Lung (tissue), 12 donors: Measurements from ENCODE around the gene SEPTIN5. TPM values are rescaled to one million over a fixed set of nuclear protein-coding genes. Genes with fewer than 3 reads are reported as not detected.

Experiments
- ATAC-seq: fragments of 200-7000 bp; cut with Tn5 transposase; one replicate; pipeline ENCODE4 v1.9.1; 2020; ENCODE audit warnings: moderate number of reproducible peaks; ENCODE audit not compliant: insufficient read depth, low FRiP score
- DNase-seq, 3 donors: peaks; one replicate each; pipeline ENCODE4 v3.0.0-alpha.2; 2013 to 2017
- H3K27ac ChIP-seq, 2 donors: one replicate each; pipeline ENCODE4 v1.5.1; 2013; ENCODE audit warnings: mild to moderate bottlenecking in 2 of 2, moderate library complexity in 2 of 2, control low read depth in 1 of 2, inconsistent platforms in 1 of 2, low read depth in 1 of 2, low read length in 1 of 2
- H3K27me3 ChIP-seq, 3 donors: one replicate each; pipeline ENCODE4 v1.5.1; 2013; ENCODE audit warnings: low read length in 2 of 3; ENCODE audit not compliant: control insufficient read depth in 3 of 3, insufficient read depth in 3 of 3
- H3K36me3 ChIP-seq, 4 donors: one replicate each; pipeline ENCODE4 v1.5.1; 2013; ENCODE audit warnings: low read length in 4 of 4, mild to moderate bottlenecking in 1 of 4, moderate library complexity in 1 of 4; ENCODE audit not compliant: control insufficient read depth in 4 of 4, insufficient read depth in 4 of 4
- H3K4me1 ChIP-seq, 5 donors: one replicate each; pipeline ENCODE4 v1.5.1; 2013; ENCODE audit warnings: low read length in 5 of 5, mild to moderate bottlenecking in 2 of 5, moderate library complexity in 1 of 5; ENCODE audit not compliant: control insufficient read depth in 5 of 5, insufficient read depth in 5 of 5
- H3K4me3 ChIP-seq: one replicate; pipeline ENCODE4 v1.5.1; 2013; ENCODE audit warnings: mild to moderate bottlenecking, control low read depth, moderate library complexity
- H3K9ac ChIP-seq, 2 donors: one replicate each; pipeline ENCODE4 v1.5.1; 2013; ENCODE audit warnings: low read length in 2 of 2, control low read depth in 1 of 2; ENCODE audit not compliant: insufficient read depth in 1 of 2
- H3K9me3 ChIP-seq, 4 donors: one replicate each; pipeline ENCODE4 v1.5.1; 2013; ENCODE audit warnings: low read length in 3 of 4, mild to moderate bottlenecking in 1 of 4, moderate library complexity in 1 of 4; ENCODE audit not compliant: control insufficient read depth in 4 of 4, insufficient read depth in 3 of 4
- CTCF ChIP-seq: IDR thresholded peaks from 2 replicates; pipeline ENCODE4 v1.5.1; 2012; ENCODE audit warnings: mild to moderate bottlenecking; ENCODE audit errors: control extremely low read depth, extremely low read depth
- WGBS, 2 donors: extraction: QIAGEN DNeasy Blood & Tissue Kit; methylation state at CpG; one replicate each; pipeline ENCODE4 v1.1.7; 2013; 5-methylcytosine and 5-hydroxymethylcytosine counted together
- polyA plus RNA-seq, 2 donors: library from polyadenylated mRNA; stranded (reverse); fragments of 200-250 nt; gene quantifications; one replicate each; pipeline ENCODE4 v1.2.1, GENCODE V29; 2013
- total RNA-seq, 2 donors: library from RNA; depleted of rRNA in 1 of 2; stranded (reverse); fragments of >200 nt in 1 of 2; gene quantifications; one replicate each; pipeline ENCODE4 v1.2.1, GENCODE V29; 2014 to 2021
- donor health status: control.
- donor health status: control.
- donor health status: Bipolar disorder and iron deficiency.
- donor health status: healthy.
- donor health status: DM: yes; HTN: yes; CAD: no.

Gene SEPTIN5
- total and polyA plus RNA-seq, 4 donors = 10.4 to 32.5 (median 14.2) TPM

- Histone ChIP-seq H3K27ac (peak overlapping the region in 1 of 2 donors; percentile 20), H3K36me3 (no peaks in the 10 kb centered on the region), H3K27me3 (peaks cover 5 to 71% (median 52%) of the 10 kb centered on the region in 3 donors), H3K4me1 (peaks cover 0 to 16% (median 0%) of the 10 kb centered on the region in 5 donors), H3K4me3 (no peak overlapping the region), H3K9me3 (peaks cover 0 to 3% (median 0%) of the 10 kb centered on the region in 4 donors), H3K9ac (no peak overlapping the region)
- no peak for TF ChIP-seq CTCF
- ATAC-seq (no peak), DNase-seq (no peak)
- 68 to 76% methylated on average over 33 of the region's 33 CpGs for WGBS, 2 donors
These were observed 47.6 kb downstream of the SEPTIN5 start for GRCh38 chr22:19761725-19762567.

- Histone ChIP-seq H3K9me3 (peaks cover 0 to 5% (median 0%) of the 10 kb centered on the region in 4 donors), H3K36me3 (no peaks in the 10 kb centered on the region), H3K4me1 (peaks cover 0 to 21% (median 0%) of the 10 kb centered on the region in 5 donors), H3K27ac (no peak overlapping the region), H3K27me3 (peaks cover 5 to 69% (median 49%) of the 10 kb centered on the region in 3 donors), H3K4me3 (no peak overlapping the region), H3K9ac (no peak overlapping the region)
- ATAC-seq = no peak
- 73 to 82% methylated on average over 34 of the region's 34 CpGs for WGBS, 2 donors
- DNase-seq = no peak
- TF ChIP-seq CTCF = no peak
These were observed 48.5 kb downstream of the SEPTIN5 start for GRCh38 chr22:19762568-19763457.

- peaks cover 0 to 7% (median 0%) of the 10 kb centered on the region in 4 donors for H3K9me3 ChIP-seq
- H3K4me1 ChIP-seq = peaks cover 0 to 25% (median 0%) of the 10 kb centered on the region in 5 donors
- H3K36me3 ChIP-seq = no peaks in the 10 kb centered on the region
- peaks cover 5 to 69% (median 52%) of the 10 kb centered on the region in 3 donors for H3K27me3 ChIP-seq
- no peak overlapping the region for H3K27ac ChIP-seq
- H3K9ac ChIP-seq = no peak overlapping the region
- no peak for DNase-seq
- ATAC-seq = no peak
- 58 to 71% methylated on average over 39 of the region's 39 CpGs for WGBS, 2 donors
- H3K4me3 ChIP-seq = no peak overlapping the region
- TF ChIP-seq CTCF = no peak
These were observed 49.4 kb downstream of the SEPTIN5 start for GRCh38 chr22:19763458-19764298.
